Omental fat pad (tissue), 4 donors: Measurements from ENCODE around the gene RSRP1. TPM values are rescaled to one million over a fixed set of nuclear protein-coding genes. Genes with fewer than 3 reads are reported as not detected.

Experiments
- ATAC-seq: fragments of 150-250 bp; one replicate; pipeline ENCODE4 v1.9.1; 2016; ENCODE audit warnings: mild to moderate bottlenecking, moderate library complexity; ENCODE audit not compliant: low FRiP score
- DNase-seq: peaks from one replicate; pipeline ENCODE4 v3.0.0-alpha.2; 2019; ENCODE audit warnings: low spot score
- CTCF ChIP-seq, 3 donors: fragments of 450-650 bp; IDR thresholded peaks; one replicate each; pipeline ENCODE4 v1.5.1; 2016 to 2017; ENCODE audit warnings: antibody characterized with exemption in 3 of 3, mild to moderate bottlenecking in 3 of 3, moderate library complexity in 2 of 3
- total RNA-seq, 4 donors: library from RNA; depleted of rRNA; stranded (reverse); fragments of >200 nt; gene quantifications; one replicate each; pipeline ENCODE4 v1.1.0, GENCODE V29; 2016

Gene RSRP1
- total RNA-seq, 4 donors from 2014 or later, result 98.7 to 236 (median 103) TPM

GRCh38 chr1:25194054-25194453 is 53.2 kb downstream of the RSRP1 start:
- DNase-seq, result no peak
- no peak for ATAC-seq
- no peak for TF ChIP-seq CTCF (IDR thresholded peaks at IDR 0.05)

- DNase-seq, result no peak
- TF ChIP-seq CTCF (IDR thresholded peaks at IDR 0.05), result no peak
- ATAC-seq, result no peak
Observed at GRCh38 chr1:25193229-25193628, 54.0 kb downstream of the RSRP1 start.

Other genes with a start within 250 kb of the RSRP1 start
- gene SYF2, start 15.0 kb downstream of the RSRP1 start, total RNA-seq, result 10 to 100 TPM; 37.0 to 57.4 (median 47.4) TPM
- not detected for gene RHD, start 25.1 kb upstream of the RSRP1 start, total RNA-seq
- gene TMEM50A, start 90.9 kb upstream of the RSRP1 start, total RNA-seq, result 100 to 1,000 TPM in 1 of 4 donors, 10 to 100 TPM in 3; 81.1 to 130 (median 96.6) TPM
- gene RHCE, start 173.4 kb upstream of the RSRP1 start, total RNA-seq, result under 1 TPM in 1 of 4 donors, not detected in 3; 0.44 TPM
- 10 to 100 TPM; 13.0 to 16.6 (median 15.7) TPM for gene MACO1, start 183.4 kb upstream of the RSRP1 start, total RNA-seq